Measurements from ENCODE around the gene SLC23A1. TPM values are rescaled to one million over a fixed set of nuclear protein-coding genes. Genes with fewer than 3 reads are reported as not detected.

The SLC23A1 gene
- total and polyA plus RNA-seq, 2 of the 13 experiments (the other 11 are each of a cell fraction or from before 2014, with no cell fraction given): 6.0 to 6.6 TPM

GRCh38 chr5:139388198-139388821, 5.2 kb upstream of the SLC23A1 start (continued):
- TF ChIP-seq HDAC2 (CRISPR knock-in tag; IDR thresholded peaks at IDR 0.05) (peak; percentile 65; the same call in 1 of the 2 replicates), PITX1 (CRISPR knock-in tag; IDR thresholded peaks at IDR 0.05) (0 out of 2 replicates have a peak, but pooled peaks have one; percentile 66), ZBTB39 (CRISPR knock-in tag; IDR thresholded peaks at IDR 0.05) (0 out of 2 replicates have a peak, but pooled peaks have one; percentile 59), RCOR2 (CRISPR knock-in tag; IDR thresholded peaks at IDR 0.05) (no peak), PAXIP1 (CRISPR knock-in tag; conservative IDR thresholded peaks at IDR 0.05) (peak; percentile 79), MTA1 (CRISPR knock-in tag; IDR thresholded peaks at IDR 0.05; ENCODE audit: borderline replicate concordance) (peak; percentile 87), KAT8 (CRISPR knock-in tag; IDR thresholded peaks at IDR 0.05) (peak; percentile 34; the same call in 1 of the 2 replicates), ELF3 (CRISPR knock-in tag; IDR thresholded peaks at IDR 0.05) (peak; percentile 74), PAX8 (CRISPR knock-in tag; IDR thresholded peaks at IDR 0.05; ENCODE audit: borderline replicate concordance) (no peak), HIC2 (CRISPR knock-in tag; IDR thresholded peaks at IDR 0.05; ENCODE audit: low read depth) (peak; percentile 90; the same call in 1 of the 2 replicates), UBTF (CRISPR knock-in tag; IDR thresholded peaks at IDR 0.05) (peak; percentile 38; the same call in 1 of the 2 replicates), BRD4 (CRISPR knock-in tag; IDR thresholded peaks at IDR 0.05) (no peak), TBX2 (CRISPR knock-in tag; IDR thresholded peaks at IDR 0.05; ENCODE audit: borderline replicate concordance) (peak; percentile 51; the same call in 1 of the 2 replicates), ZNF296 (CRISPR knock-in tag; conservative IDR thresholded peaks at IDR 0.05) (no peak), RXRA (CRISPR knock-in tag; IDR thresholded peaks at IDR 0.05) (0 out of 2 replicates have a peak, but pooled peaks have one; percentile 14), FOXO4 (CRISPR knock-in tag; conservative IDR thresholded peaks at IDR 0.05) (0 out of 2 replicates have a peak, but pooled peaks have one; percentile 71)

Measured in HepG2 (cell line).